Measurements from ENCODE around the gene MYO18A. TPM values are rescaled to one million over a fixed set of nuclear protein-coding genes. Genes with fewer than 3 reads are reported as not detected.

MYO18A gene
- total RNA-seq, 1 experiment from 2014 or later: 24.0 TPM

- H3K27me3 Mint-ChIP-seq (ENCODE audit: insufficient read depth, unreplicated experiment): no peaks in the 10 kb centered on the region
- H3K4me1 Mint-ChIP-seq (ENCODE audit: insufficient read depth, unreplicated experiment): peaks cover 15% of the 10 kb centered on the region
- CTCF ChIA-PET: interaction anchor here (0.7 to 2.5 kb wide), 4 partner anchors 10 to 137 kb away, joined by 3 to 20 read pairs (median 9); no protein-coding TSS in a partner anchor
- peak overlapping the region; percentile 54 for H3K4me3 Mint-ChIP-seq (ENCODE audit: unreplicated experiment)
- BruUV-seq (replicated peaks): no TSS peak
- DNase-seq (ENCODE audit: unreplicated experiment): no peak
- H3K9me3 Mint-ChIP-seq (ENCODE audit: unreplicated experiment): no peaks in the 10 kb centered on the region
- TF ChIP-seq, protein P1, sequence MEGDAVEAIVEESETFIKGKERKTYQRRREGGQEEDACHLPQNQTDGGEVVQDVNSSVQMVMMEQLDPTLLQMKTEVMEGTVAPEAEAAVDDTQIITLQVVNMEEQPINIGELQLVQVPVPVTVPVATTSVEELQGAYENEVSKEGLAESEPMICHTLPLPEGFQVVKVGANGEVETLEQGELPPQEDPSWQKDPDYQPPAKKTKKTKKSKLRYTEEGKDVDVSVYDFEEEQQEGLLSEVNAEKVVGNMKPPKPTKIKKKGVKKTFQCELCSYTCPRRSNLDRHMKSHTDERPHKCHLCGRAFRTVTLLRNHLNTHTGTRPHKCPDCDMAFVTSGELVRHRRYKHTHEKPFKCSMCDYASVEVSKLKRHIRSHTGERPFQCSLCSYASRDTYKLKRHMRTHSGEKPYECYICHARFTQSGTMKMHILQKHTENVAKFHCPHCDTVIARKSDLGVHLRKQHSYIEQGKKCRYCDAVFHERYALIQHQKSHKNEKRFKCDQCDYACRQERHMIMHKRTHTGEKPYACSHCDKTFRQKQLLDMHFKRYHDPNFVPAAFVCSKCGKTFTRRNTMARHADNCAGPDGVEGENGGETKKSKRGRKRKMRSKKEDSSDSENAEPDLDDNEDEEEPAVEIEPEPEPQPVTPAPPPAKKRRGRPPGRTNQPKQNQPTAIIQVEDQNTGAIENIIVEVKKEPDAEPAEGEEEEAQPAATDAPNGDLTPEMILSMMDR (IDR thresholded peaks at IDR 0.05; ENCODE audit: unreplicated experiment): no peak
- POLR2A ChIA-PET: no interaction called here
- intact Hi-C loops (cut with micrococcal nuclease): no loop called here
- H3K36me3 Mint-ChIP-seq (ENCODE audit: insufficient read depth, unreplicated experiment): peaks cover 34% of the 10 kb centered on the region
- H3K27ac Mint-ChIP-seq (ENCODE audit: low read depth, unreplicated experiment): peak overlapping the region; percentile 77
Measured at GRCh38 chr17:29102046-29102445, 78.2 kb downstream of the MYO18A start.

- no peak for DNase-seq (ENCODE audit: unreplicated experiment)
- TF ChIP-seq, protein P1 (IDR thresholded peaks at IDR 0.05; ENCODE audit: unreplicated experiment): no peak
- no peak overlapping the region for H3K4me3 Mint-ChIP-seq (ENCODE audit: unreplicated experiment)
- BruUV-seq (replicated peaks): no TSS peak
- H3K4me1 Mint-ChIP-seq (ENCODE audit: insufficient read depth, unreplicated experiment): peaks cover 15% of the 10 kb centered on the region
- no peaks in the 10 kb centered on the region for H3K9me3 Mint-ChIP-seq (ENCODE audit: unreplicated experiment)
- H3K27me3 Mint-ChIP-seq (ENCODE audit: insufficient read depth, unreplicated experiment): no peaks in the 10 kb centered on the region
- CTCF ChIA-PET: interaction anchor here (0.6 to 2.5 kb wide), 6 partner anchors 12 to 142 kb away, joined by 3 to 20 read pairs (median 4); no protein-coding TSS in a partner anchor
- intact Hi-C loops (cut with micrococcal nuclease): no loop called here
- H3K27ac Mint-ChIP-seq (ENCODE audit: low read depth, unreplicated experiment): no peak overlapping the region
- H3K36me3 Mint-ChIP-seq (ENCODE audit: insufficient read depth, unreplicated experiment): peaks cover 36% of the 10 kb centered on the region
- POLR2A ChIA-PET: interaction anchor here (0.6 kb wide), 1 partner anchor 229 kb away, joined by 3 read pairs; no protein-coding TSS in a partner anchor
Measured at GRCh38 chr17:29100296-29100695, 79.9 kb downstream of the MYO18A start.

DNA sequence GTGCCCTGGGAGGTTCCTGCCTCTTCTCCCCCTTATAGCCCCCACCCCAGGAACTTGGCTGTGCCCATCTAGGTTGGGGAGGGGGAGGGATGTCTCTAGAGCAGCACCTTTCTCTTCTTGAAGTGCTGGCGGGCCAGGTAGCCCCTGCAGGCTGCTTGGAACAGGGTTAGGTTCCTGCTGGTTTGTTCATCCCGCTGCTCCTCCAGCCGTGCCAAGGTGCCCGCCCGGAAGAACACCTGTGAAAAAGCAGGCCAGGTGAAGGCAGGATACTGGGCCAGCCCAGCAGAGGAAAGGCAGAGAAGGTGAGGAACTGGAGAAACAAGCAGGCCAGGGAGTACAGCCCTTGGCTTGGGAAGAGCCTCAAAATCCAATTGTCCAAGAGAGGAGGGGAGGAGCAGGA is 80.7 kb downstream of the MYO18A start:
- intact Hi-C loops (cut with micrococcal nuclease): no loop called here
- BruUV-seq (replicated peaks): no TSS peak
- POLR2A ChIA-PET: no interaction called here
- TF ChIP-seq, protein P1 (IDR thresholded peaks at IDR 0.05; ENCODE audit: unreplicated experiment): no peak
- no peaks in the 10 kb centered on the region for H3K9me3 Mint-ChIP-seq (ENCODE audit: unreplicated experiment)
- H3K4me3 Mint-ChIP-seq (ENCODE audit: unreplicated experiment): no peak overlapping the region
- H3K27ac Mint-ChIP-seq (ENCODE audit: low read depth, unreplicated experiment): no peak overlapping the region
- peaks cover 34% of the 10 kb centered on the region for H3K36me3 Mint-ChIP-seq (ENCODE audit: insufficient read depth, unreplicated experiment)
- peaks cover 15% of the 10 kb centered on the region for H3K4me1 Mint-ChIP-seq (ENCODE audit: insufficient read depth, unreplicated experiment)
- no peak for DNase-seq (ENCODE audit: unreplicated experiment)
- CTCF ChIA-PET: interaction anchor here (2.5 kb wide), 1 partner anchor 134 kb away, joined by 20 read pairs; no protein-coding TSS in a partner anchor
- H3K27me3 Mint-ChIP-seq (ENCODE audit: insufficient read depth, unreplicated experiment): no peaks in the 10 kb centered on the region

GRCh38 chr17:29096094-29096493 is 84.1 kb downstream of the MYO18A start:
- CTCF ChIA-PET: interaction anchor here (0.6 to 2.3 kb wide), 4 partner anchors 15 to 131 kb away, joined by 3 to 8 read pairs (median 4); no protein-coding TSS in a partner anchor
- no TSS peak for BruUV-seq (replicated peaks)
- H3K27ac Mint-ChIP-seq (ENCODE audit: low read depth, unreplicated experiment): no peak overlapping the region
- no peaks in the 10 kb centered on the region for H3K4me1 Mint-ChIP-seq (ENCODE audit: insufficient read depth, unreplicated experiment)
- H3K9me3 Mint-ChIP-seq (ENCODE audit: unreplicated experiment): no peaks in the 10 kb centered on the region
- no peak overlapping the region for H3K4me3 Mint-ChIP-seq (ENCODE audit: unreplicated experiment)
- peaks cover 31% of the 10 kb centered on the region for H3K36me3 Mint-ChIP-seq (ENCODE audit: insufficient read depth, unreplicated experiment)
- no peak for DNase-seq (ENCODE audit: unreplicated experiment)
- no peaks in the 10 kb centered on the region for H3K27me3 Mint-ChIP-seq (ENCODE audit: insufficient read depth, unreplicated experiment)
- TF ChIP-seq, protein P1 (IDR thresholded peaks at IDR 0.05; ENCODE audit: unreplicated experiment): no peak
- intact Hi-C loops (cut with micrococcal nuclease): no loop called here
- POLR2A ChIA-PET: interaction anchor here (0.6 kb wide), 1 partner anchor 155 kb away, joined by 3 read pairs; no protein-coding TSS in a partner anchor

All from MCF 10A (cell line).